ENCODE data around the gene TLL2.

TLL2 gene

GRCh38 chr10:96360331-96360730 is 153.4 kb downstream of the TLL2 start:
- Mint-ChIP-seq H3K9me3 (ENCODE audit: low read depth) (no peaks in the 10 kb centered on the region), H3K36me3 (no peaks in the 10 kb centered on the region), H3K27ac (no peak overlapping the region), H3K4me3 (no peak overlapping the region), H3K4me1 (ENCODE audit: low read depth) (no peaks in the 10 kb centered on the region), H3K27me3 (peaks cover 6% of the 10 kb centered on the region)

DNA sequence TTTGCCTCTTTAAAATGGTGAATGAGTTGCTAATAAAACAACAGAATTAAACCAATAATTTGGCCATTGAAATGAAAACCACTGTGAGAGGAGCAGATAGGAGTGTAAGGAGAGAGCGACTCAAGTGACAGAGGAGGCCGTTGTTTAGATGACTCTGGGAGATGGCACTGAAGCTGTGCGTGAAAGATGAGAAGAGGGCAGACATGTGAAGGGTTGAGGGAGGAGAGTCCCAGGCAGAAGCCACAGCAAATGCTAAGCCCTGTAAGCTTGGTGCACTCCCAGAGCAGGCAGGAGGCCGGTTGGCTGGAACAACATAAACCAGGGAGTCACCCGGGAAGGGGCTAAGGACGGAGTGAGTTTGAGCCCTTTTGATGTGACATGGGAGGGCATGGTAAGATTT is 154.1 kb downstream of the TLL2 start:
- Mint-ChIP-seq H3K36me3 (no peaks in the 10 kb centered on the region), H3K9me3 (ENCODE audit: low read depth) (no peaks in the 10 kb centered on the region), H3K27ac (no peak overlapping the region), H3K27me3 (peaks cover 9% of the 10 kb centered on the region), H3K4me3 (no peak overlapping the region), H3K4me1 (ENCODE audit: low read depth) (no peaks in the 10 kb centered on the region)

DNA sequence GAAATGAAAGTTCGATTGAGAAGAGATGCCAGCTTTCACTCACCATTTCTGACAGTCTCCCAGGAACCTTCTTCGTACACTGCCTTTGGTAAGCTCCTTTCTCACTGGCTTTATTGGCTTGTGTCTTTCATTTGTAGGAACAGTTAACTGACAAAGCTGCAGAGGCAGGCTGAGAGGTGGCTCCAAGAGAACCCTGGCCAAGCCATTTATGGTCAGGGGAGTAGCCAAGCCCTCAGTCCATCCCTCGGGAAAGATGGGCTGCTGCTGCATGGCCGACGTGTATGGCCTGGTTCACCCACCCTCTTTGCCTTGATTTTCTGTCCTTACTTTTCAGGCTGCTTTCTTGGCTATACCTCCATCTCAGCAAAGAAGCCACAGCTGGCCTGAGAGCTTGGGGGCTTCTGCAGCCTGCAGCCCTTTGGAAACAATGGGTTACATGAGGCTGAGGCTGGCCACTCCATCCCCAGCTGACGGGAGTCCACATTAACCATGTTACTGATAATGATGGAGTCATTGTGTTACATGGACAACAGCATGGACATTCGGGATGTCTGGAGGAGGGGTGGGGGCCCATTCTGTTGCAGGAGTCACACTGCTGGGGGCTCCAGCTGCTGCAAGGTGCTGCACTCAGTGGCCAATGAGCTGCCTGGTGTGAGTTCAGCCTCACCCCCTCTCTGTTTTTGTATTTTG is 154.7 kb downstream of the TLL2 start, which contains the start of gene OPALIN:
OPALIN (minus strand) TSS at position 152 of the 690 bp plus-strand sequence; CDS start at position 46, 106 bp downstream.
- H3K4me3 Mint-ChIP-seq, result no peak within 1 kb of the TSS
- H3K4me1 Mint-ChIP-seq (ENCODE audit: low read depth), result no peaks in the 10 kb centered on the region
- H3K27me3 Mint-ChIP-seq, result peaks cover 10% of the 10 kb centered on the region
- no peak within 1 kb of the TSS for H3K27ac Mint-ChIP-seq
- H3K9me3 Mint-ChIP-seq (ENCODE audit: low read depth), result no peaks in the 10 kb centered on the region
- H3K36me3 Mint-ChIP-seq, result no peaks in the 10 kb centered on the region

DNA sequence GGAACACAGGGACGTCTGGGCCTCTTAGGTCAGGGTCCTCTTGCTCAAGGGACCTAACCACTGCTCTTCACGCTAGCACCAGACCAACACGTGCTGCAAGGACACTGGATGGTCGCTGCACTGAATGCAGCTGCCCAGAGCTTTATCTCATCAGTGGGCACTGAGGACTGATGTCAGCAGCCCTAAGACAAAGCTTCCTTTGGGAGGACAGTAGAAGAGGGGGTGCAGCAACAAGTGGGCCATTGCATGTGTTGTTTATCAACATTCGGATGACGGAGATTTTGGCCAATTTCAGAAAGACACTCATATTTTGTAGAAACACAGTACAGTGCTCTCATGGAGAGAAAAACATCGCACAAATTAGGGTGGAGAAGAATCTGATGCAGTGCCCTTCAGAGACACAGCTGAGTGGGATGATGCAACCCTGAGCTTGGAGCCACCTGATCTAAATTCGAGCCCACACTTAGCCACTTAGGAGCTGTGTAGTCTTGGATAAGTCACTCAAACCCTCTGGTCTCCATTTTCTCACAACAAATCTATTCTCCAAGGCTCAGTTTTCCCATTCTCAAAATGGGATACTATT is 156.6 kb downstream of the TLL2 start:
- no peaks in the 10 kb centered on the region for H3K9me3 Mint-ChIP-seq (ENCODE audit: low read depth)
- peaks cover 12% of the 10 kb centered on the region for H3K27me3 Mint-ChIP-seq
- H3K4me1 Mint-ChIP-seq (ENCODE audit: low read depth), result no peaks in the 10 kb centered on the region
- no peaks in the 10 kb centered on the region for H3K36me3 Mint-ChIP-seq
- H3K4me3 Mint-ChIP-seq, result no peak overlapping the region
- no peak overlapping the region for H3K27ac Mint-ChIP-seq

- Mint-ChIP-seq H3K27ac (no peak overlapping the region), H3K4me1 (ENCODE audit: low read depth) (no peaks in the 10 kb centered on the region), H3K27me3 (peaks cover 12% of the 10 kb centered on the region), H3K36me3 (no peaks in the 10 kb centered on the region), H3K4me3 (no peak overlapping the region), H3K9me3 (ENCODE audit: low read depth) (no peaks in the 10 kb centered on the region)
These were observed 161.1 kb downstream of the TLL2 start for GRCh38 chr10:96352582-96352981.

- Mint-ChIP-seq H3K36me3 (no peaks in the 10 kb centered on the region), H3K27me3 (peaks cover 10% of the 10 kb centered on the region), H3K4me1 (ENCODE audit: low read depth) (no peaks in the 10 kb centered on the region), H3K9me3 (ENCODE audit: low read depth) (no peaks in the 10 kb centered on the region), H3K27ac (no peak overlapping the region), H3K4me3 (no peak overlapping the region)
These were observed 161.7 kb downstream of the TLL2 start for GRCh38 chr10:96352027-96352426.

DNA sequence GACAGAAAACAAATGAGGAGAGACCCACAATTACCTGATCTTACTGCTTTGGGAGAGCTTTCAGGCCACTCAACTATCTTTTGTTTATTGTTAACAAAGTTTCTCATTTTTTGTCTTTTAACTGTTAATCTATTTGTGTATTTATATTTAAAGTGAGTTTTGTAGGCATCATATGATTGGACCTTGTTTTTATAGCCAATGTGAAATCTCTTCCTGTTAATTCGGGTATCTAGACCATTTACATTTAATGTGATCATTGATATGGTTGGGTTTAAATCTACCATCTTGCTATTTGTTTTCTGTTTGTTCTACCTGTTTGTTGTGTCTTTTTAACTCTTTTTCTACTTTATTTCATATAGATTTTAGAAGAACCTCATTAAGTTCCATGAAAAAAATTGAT is 167.4 kb downstream of the TLL2 start:
- Mint-ChIP-seq H3K27ac (no peak overlapping the region), H3K27me3 (peaks cover 1% of the 10 kb centered on the region), H3K9me3 (ENCODE audit: low read depth) (peaks cover 9% of the 10 kb centered on the region), H3K4me3 (no peak overlapping the region), H3K4me1 (ENCODE audit: low read depth) (no peaks in the 10 kb centered on the region), H3K36me3 (peaks cover 7% of the 10 kb centered on the region)

DNA sequence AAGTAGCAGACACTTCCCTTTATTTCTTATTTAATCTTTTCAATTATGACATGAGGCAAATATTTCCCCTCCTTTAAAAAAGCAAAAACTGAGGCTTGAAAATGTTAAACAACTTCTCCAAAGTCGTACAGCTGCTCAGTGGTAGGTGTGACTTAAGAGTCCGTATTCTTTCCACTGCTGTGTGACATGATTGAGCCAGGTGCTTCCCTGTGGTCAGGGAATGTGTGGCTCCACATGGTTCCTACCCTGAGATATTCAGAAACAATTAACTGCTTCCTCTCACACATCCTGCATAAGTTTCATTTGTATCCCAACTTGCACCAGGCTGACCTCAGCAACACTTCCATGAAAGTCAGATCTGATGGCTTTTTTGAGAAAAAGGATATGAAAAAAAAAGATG is 168.5 kb downstream of the TLL2 start:
- peaks cover 1% of the 10 kb centered on the region for H3K27me3 Mint-ChIP-seq
- H3K4me1 Mint-ChIP-seq (ENCODE audit: low read depth), result no peaks in the 10 kb centered on the region

DNA sequence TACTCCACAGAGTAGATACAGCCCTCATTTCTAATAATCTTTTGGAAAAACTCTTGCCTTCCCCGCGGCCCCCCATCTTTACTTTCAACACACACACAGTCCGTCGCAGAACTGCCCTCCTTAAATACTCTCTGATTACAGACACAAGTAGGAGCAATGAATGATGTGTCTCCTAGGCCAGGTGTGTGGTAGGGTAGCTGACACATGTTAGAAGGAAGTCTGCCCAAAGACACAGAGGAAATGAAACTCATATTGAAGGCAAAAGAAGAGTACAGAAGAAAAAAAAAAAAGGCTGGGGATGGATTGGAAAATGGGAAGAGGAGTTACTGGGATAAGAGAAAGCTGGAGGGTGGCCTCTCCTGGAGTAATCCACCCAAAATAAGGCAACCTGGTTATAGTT is 169.5 kb downstream of the TLL2 start:
- no peak overlapping the region for H3K27ac Mint-ChIP-seq

More for the DNA sequence above, 168.5 kb downstream of the TLL2 start:
- Mint-ChIP-seq H3K36me3 (peaks cover 7% of the 10 kb centered on the region), H3K9me3 (ENCODE audit: low read depth) (peaks cover 9% of the 10 kb centered on the region), H3K27ac (no peak overlapping the region), H3K4me3 (no peak overlapping the region)

GRCh38 chr10:96342402-96342801 is 171.3 kb downstream of the TLL2 start:
- peaks cover 1% of the 10 kb centered on the region for H3K27me3 Mint-ChIP-seq
- H3K27ac Mint-ChIP-seq, result no peak overlapping the region
- H3K36me3 Mint-ChIP-seq, result peaks cover 7% of the 10 kb centered on the region
- H3K4me3 Mint-ChIP-seq, result no peak overlapping the region
- H3K4me1 Mint-ChIP-seq (ENCODE audit: low read depth), result no peaks in the 10 kb centered on the region
- H3K9me3 Mint-ChIP-seq (ENCODE audit: low read depth), result peaks cover 9% of the 10 kb centered on the region

More for the DNA sequence above, 169.5 kb downstream of the TLL2 start:
- H3K9me3 Mint-ChIP-seq (ENCODE audit: low read depth), result peaks cover 9% of the 10 kb centered on the region
- H3K4me3 Mint-ChIP-seq, result no peak overlapping the region
- no peaks in the 10 kb centered on the region for H3K4me1 Mint-ChIP-seq (ENCODE audit: low read depth)
- H3K27me3 Mint-ChIP-seq, result peaks cover 1% of the 10 kb centered on the region
- peaks cover 7% of the 10 kb centered on the region for H3K36me3 Mint-ChIP-seq

DNA sequence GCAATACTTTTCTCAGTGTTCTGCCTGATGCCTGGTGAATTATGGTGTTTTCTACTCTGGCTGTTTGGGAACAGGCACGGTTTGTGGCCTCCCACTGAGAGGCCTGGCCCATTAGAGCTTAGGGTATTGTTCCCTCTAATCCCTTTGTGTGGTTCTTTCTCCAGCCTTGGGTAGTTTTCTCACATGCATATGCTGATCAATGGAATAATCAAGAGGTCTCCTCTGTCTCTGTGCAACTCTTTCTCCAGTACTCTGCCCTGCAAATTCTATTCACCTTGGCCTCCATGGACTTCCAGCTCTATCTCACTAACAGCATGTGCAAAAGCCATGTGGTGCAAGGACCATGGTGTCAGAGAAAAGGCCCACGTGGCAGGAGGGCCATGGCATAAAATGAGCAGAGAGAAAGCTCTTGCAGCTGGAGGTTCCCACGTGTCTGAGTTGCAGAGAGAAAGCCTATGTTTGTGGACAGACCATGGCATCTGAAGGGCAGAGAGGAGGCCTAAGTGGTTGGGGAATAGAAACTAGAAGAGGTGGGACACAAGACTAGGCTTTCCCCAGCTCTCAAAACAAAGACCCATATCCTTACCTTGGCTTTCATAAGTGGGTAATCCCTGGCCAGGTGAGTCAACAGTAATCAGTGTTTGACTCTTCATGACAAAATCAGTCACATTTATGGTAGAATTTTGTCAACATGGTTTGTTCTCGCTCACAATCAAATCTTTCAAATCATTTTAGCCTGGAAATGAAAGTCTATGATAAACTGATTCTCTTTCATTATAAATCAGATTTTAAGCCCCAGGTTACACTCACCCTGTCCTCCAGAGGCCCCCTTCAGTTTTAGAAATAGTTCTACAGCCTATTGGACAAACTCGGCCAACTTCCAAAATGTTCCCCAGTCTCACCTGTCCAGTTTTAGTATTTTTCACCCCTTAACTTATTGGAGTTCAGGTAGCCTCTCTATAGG is 172.2 kb downstream of the TLL2 start:
- H3K27ac Mint-ChIP-seq, result no peak overlapping the region
- peaks cover 7% of the 10 kb centered on the region for H3K36me3 Mint-ChIP-seq
- H3K4me3 Mint-ChIP-seq, result no peak overlapping the region
- H3K4me1 Mint-ChIP-seq (ENCODE audit: low read depth), result no peaks in the 10 kb centered on the region
- peaks cover 8% of the 10 kb centered on the region for H3K9me3 Mint-ChIP-seq (ENCODE audit: low read depth)
- peaks cover 1% of the 10 kb centered on the region for H3K27me3 Mint-ChIP-seq

- no peaks in the 10 kb centered on the region for H3K4me1 Mint-ChIP-seq (ENCODE audit: low read depth)
- H3K4me3 Mint-ChIP-seq, result no peak overlapping the region
- H3K36me3 Mint-ChIP-seq, result no peaks in the 10 kb centered on the region
- no peaks in the 10 kb centered on the region for H3K9me3 Mint-ChIP-seq (ENCODE audit: low read depth)
- no peaks in the 10 kb centered on the region for H3K27me3 Mint-ChIP-seq
- no peak overlapping the region for H3K27ac Mint-ChIP-seq
These were observed 173.5 kb downstream of the TLL2 start for GRCh38 chr10:96339956-96340904.

- H3K36me3 Mint-ChIP-seq, result no peaks in the 10 kb centered on the region
- no peak overlapping the region for H3K27ac Mint-ChIP-seq
These were observed 174.3 kb downstream of the TLL2 start for GRCh38 chr10:96339383-96339782.

DNA sequence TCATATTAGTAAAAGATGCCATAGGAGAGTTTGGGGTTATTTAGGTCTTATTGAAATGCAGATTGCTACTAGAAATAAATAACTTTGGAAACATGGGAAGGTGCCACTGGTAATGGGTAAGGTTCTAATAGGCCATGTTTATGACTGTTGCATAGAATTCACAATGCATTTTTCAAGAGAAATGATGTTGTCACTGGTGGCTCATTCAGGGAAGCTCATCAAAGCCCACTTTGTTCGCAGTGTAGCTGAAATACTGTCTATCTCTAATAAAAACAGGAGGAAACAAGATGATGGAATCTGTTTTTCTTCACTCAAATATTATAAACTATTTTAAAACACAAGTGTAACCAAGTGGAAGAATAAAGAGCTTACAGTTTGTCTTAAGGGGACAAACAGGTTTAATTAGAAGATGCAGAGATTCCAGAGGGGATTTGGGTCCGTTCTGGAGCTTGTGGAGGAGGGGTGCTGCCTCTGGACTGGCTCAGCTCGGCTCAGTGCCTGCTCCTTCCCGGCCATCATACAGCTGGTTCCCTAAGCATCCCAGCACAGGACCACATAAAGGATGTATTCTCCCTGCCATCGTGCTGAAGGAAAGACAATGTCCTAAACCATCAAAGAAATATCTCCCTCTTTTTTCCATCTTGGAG is 175.3 kb downstream of the TLL2 start:
- no peak overlapping the region for H3K4me3 Mint-ChIP-seq
- no peaks in the 10 kb centered on the region for H3K36me3 Mint-ChIP-seq
- H3K9me3 Mint-ChIP-seq (ENCODE audit: low read depth), result no peaks in the 10 kb centered on the region
- H3K4me1 Mint-ChIP-seq (ENCODE audit: low read depth), result peaks cover 6% of the 10 kb centered on the region
- H3K27ac Mint-ChIP-seq, result no peak overlapping the region
- H3K27me3 Mint-ChIP-seq, result peaks cover 4% of the 10 kb centered on the region

More at GRCh38 chr10:96339383-96339782, 174.3 kb downstream of the TLL2 start:
- Mint-ChIP-seq H3K9me3 (ENCODE audit: low read depth) (no peaks in the 10 kb centered on the region), H3K27me3 (peaks cover 4% of the 10 kb centered on the region), H3K4me3 (no peak overlapping the region), H3K4me1 (ENCODE audit: low read depth) (peaks cover 1% of the 10 kb centered on the region)
